OCI-LY1 (cell line): ENCODE measurements around the gene RFX4.

ENCODE experiments used
- H2AFZ ChIP-seq: fragments of 200-600 bp; sonication (generic), shearing (Covaris generic); 2 replicates; pipeline ENCODE4 v1.6.0; 2014; ENCODE audit warnings: antibody characterized with exemption, mild to moderate bottlenecking, low read length
- H3F3A ChIP-seq: fragments of 200-600 bp; sonication (generic), shearing (Covaris generic); 2 replicates; pipeline ENCODE4 v1.6.0; 2014; ENCODE audit warnings: mild to moderate bottlenecking, antibody characterized with exemption, low read length, moderate library complexity; ENCODE audit not compliant: insufficient read depth
- H3K27ac ChIP-seq: fragments of 200-600 bp; sonication (generic); 2 replicates; pipeline ENCODE4 v1.5.1; 2014; ENCODE audit warnings: low read length, mixed run types, mild to moderate bottlenecking, low read depth; ENCODE audit not compliant: poor library complexity, severe bottlenecking
- H3K27me3 ChIP-seq: fragments of 200-600 bp; sonication (generic); 2 replicates; pipeline ENCODE4 v1.6.0; 2014; ENCODE audit warnings: antibody characterized with exemption, mild to moderate bottlenecking, low read length, moderate library complexity; ENCODE audit not compliant: insufficient read depth
- H3K36me3 ChIP-seq: fragments of 200-600 bp; sonication (generic); 2 replicates; pipeline ENCODE4 v1.6.1; 2014; ENCODE audit warnings: mild to moderate bottlenecking, antibody characterized with exemption, low read length, moderate library complexity, mixed read lengths; ENCODE audit not compliant: insufficient read depth
- H3K4me1 ChIP-seq: fragments of 200-600 bp; sonication (generic); 2 replicates; pipeline ENCODE4 v1.5.1; 2014; ENCODE audit warnings: mild to moderate bottlenecking, low read length, moderate library complexity; ENCODE audit not compliant: insufficient read depth, severe bottlenecking
- H3K4me2 ChIP-seq: fragments of 200-600 bp; sonication (generic), shearing (Covaris generic); 2 replicates; pipeline ENCODE4 v1.6.1; 2014; ENCODE audit warnings: low read length
- H3K4me3 ChIP-seq: fragments of 200-600 bp; sonication (generic); 2 replicates; pipeline ENCODE4 v1.5.1; 2014; ENCODE audit warnings: low read length, low read depth, mild to moderate bottlenecking, mixed read lengths; ENCODE audit not compliant: poor library complexity, severe bottlenecking
- H3K79me2 ChIP-seq: fragments of 200-600 bp; shearing (Covaris generic); 2 replicates; pipeline ENCODE4 v1.6.1; 2016; ENCODE audit warnings: mixed run types, low read length, mixed read lengths; ENCODE audit not compliant: insufficient read depth
- H3K9ac ChIP-seq: fragments of 200-600 bp; sonication (generic), shearing (Covaris generic); 2 replicates; pipeline ENCODE4 v1.6.1; 2014; ENCODE audit warnings: mild to moderate bottlenecking, low read length, mixed read lengths
- H3K9me2 ChIP-seq: fragments of 200-600 bp; sonication (generic), shearing (Covaris generic); 2 replicates; pipeline ENCODE4 v1.6.1; 2014; ENCODE audit warnings: low read depth, mild to moderate bottlenecking, low read length, mixed read lengths
- H3K9me3 ChIP-seq: fragments of 200-600 bp; shearing (Covaris generic); 2 replicates; pipeline ENCODE4 v1.6.1; 2014; ENCODE audit warnings: low read length, mixed read lengths
- H4K20me1 ChIP-seq: fragments of 200-600 bp; sonication (generic), shearing (Covaris generic); 2 replicates; pipeline ENCODE4 v1.6.0; 2016; ENCODE audit warnings: mild to moderate bottlenecking, low read length; ENCODE audit not compliant: insufficient read depth
- EZH2 ChIP-seq: fragments of 200-600 bp; sonication (generic), shearing (Covaris generic); IDR thresholded peaks from 2 replicates; pipeline ENCODE4 v1.8.0; 2017; ENCODE audit warnings: borderline replicate concordance, mixed run types, mild to moderate bottlenecking, antibody characterized with exemption, low read length, moderate library complexity, mixed read lengths
- TF ChIP-seq, protein P1 (sequence below): fragments of 200-600 bp; sonication (generic), shearing (Covaris generic); IDR thresholded peaks from 2 replicates; pipeline ENCODE4 v1.5.1; 2017; ENCODE audit warnings: mild to moderate bottlenecking, antibody characterized with exemption, low read length, moderate library complexity, mixed read lengths

Gene RFX4

DNA sequence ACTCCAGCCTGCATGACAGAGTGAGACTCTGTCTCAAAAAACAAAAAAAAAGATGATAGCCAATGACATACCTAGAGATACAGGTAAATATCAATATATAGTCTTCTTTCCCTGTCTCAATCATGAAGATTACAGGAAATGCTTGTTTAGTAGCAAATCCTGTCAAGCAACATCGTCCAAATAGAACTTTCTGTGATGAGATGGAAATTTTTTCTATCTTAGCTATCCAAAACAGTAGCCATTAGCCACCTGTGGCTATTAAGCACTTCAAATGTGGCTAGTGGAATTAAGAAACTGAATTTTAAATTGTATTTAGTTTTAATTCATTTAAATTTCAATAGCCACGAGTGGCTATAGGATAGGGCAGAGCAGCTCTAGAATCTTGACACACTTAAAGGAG is 158.4 kb downstream of the RFX4 start:
- H3K4me3 ChIP-seq = no peak overlapping the region
- H3K4me2 ChIP-seq = no peak overlapping the region
- no peak overlapping the region for H3K27ac ChIP-seq
- no peak overlapping the region for H3K9ac ChIP-seq
- no peaks in the 10 kb centered on the region for H3K36me3 ChIP-seq
- no peak for TF ChIP-seq EZH2
- TF ChIP-seq, protein P1, sequence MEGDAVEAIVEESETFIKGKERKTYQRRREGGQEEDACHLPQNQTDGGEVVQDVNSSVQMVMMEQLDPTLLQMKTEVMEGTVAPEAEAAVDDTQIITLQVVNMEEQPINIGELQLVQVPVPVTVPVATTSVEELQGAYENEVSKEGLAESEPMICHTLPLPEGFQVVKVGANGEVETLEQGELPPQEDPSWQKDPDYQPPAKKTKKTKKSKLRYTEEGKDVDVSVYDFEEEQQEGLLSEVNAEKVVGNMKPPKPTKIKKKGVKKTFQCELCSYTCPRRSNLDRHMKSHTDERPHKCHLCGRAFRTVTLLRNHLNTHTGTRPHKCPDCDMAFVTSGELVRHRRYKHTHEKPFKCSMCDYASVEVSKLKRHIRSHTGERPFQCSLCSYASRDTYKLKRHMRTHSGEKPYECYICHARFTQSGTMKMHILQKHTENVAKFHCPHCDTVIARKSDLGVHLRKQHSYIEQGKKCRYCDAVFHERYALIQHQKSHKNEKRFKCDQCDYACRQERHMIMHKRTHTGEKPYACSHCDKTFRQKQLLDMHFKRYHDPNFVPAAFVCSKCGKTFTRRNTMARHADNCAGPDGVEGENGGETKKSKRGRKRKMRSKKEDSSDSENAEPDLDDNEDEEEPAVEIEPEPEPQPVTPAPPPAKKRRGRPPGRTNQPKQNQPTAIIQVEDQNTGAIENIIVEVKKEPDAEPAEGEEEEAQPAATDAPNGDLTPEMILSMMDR = no peak
- no peaks in the 10 kb centered on the region for H3K27me3 ChIP-seq
- H3K9me3 ChIP-seq = no peaks in the 10 kb centered on the region
- no peaks in the 10 kb centered on the region for H3K79me2 ChIP-seq
- H3K9me2 ChIP-seq = no peaks in the 10 kb centered on the region
- no peaks in the 10 kb centered on the region for H3K4me1 ChIP-seq
- H4K20me1 ChIP-seq = no peaks in the 10 kb centered on the region
- H2AFZ ChIP-seq = no peak overlapping the region
- no peaks in the 10 kb centered on the region for H3F3A ChIP-seq

DNA sequence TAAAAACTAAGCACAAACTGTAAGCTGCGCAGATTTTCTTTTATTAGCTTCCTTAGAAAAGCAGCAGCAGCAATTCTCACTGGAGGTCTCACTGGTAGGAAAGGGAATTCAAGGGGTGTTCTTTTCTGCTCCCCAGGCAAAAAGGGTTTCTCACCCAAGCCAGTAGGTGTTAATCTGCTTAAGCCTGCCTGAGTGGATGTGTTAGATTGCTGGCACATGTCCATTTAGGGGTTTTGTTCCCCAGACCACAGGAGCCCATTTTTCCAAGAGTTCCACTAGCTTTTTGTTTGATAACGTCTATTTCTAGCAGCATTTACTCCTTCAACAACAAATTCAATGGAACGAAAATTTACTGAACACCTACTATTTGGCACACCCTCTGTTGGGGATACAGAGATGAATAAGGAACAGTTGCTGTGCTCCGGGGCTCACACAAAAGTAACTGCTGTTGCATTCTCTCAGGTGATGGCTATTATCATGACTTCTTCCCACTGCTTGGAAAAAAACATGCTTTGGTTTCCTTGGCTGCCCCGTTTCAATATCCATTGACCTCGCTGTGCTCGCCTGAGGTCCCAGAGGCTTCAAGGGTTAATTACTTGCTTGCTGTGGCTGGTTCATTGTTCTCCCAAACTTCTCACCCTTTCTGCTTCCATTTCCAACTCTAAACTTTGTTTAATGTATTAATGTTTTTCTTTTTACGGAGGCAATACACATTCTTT is 160.6 kb downstream of the RFX4 start:
- peaks cover 7% of the 10 kb centered on the region for H3K4me1 ChIP-seq
- H3F3A ChIP-seq = no peaks in the 10 kb centered on the region
- no peaks in the 10 kb centered on the region for H4K20me1 ChIP-seq
- no peaks in the 10 kb centered on the region for H3K79me2 ChIP-seq
- no peak for TF ChIP-seq EZH2
- TF ChIP-seq, protein P1 = no peak
- H2AFZ ChIP-seq = no peak overlapping the region
- H3K9me3 ChIP-seq = no peaks in the 10 kb centered on the region
- H3K4me3 ChIP-seq = no peak overlapping the region
- no peaks in the 10 kb centered on the region for H3K36me3 ChIP-seq
- H3K9ac ChIP-seq = no peak overlapping the region
- H3K27me3 ChIP-seq = no peaks in the 10 kb centered on the region
- H3K9me2 ChIP-seq = no peaks in the 10 kb centered on the region
- H3K4me2 ChIP-seq = no peak overlapping the region
- no peak overlapping the region for H3K27ac ChIP-seq

DNA sequence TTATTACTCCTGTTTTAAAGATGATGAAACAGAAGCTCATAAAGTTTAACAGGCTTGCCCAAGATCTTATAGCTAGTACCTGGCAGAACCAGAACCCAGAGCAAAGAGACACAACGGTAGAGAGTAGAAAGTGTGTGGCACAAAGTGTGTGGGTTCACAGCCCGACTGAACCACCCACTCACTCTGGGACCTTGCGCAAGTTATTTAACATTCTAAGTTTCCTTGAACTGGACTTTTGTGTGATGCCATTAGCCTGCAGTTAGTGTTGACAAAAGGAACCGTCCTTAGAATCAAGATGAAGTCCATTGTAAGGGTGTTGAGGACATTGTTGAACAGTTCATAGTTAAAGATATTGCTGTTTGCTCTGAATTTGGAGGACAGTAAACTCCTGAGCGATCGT is 161.8 kb downstream of the RFX4 start:
- Histone ChIP-seq H3K4me3 (no peak overlapping the region), H3K79me2 (no peaks in the 10 kb centered on the region), H3K36me3 (no peaks in the 10 kb centered on the region), H3K4me2 (no peak overlapping the region), H4K20me1 (no peaks in the 10 kb centered on the region), H3K9ac (no peak overlapping the region), H3K27ac (no peak overlapping the region), H3K4me1 (peaks cover 8% of the 10 kb centered on the region), H3K9me3 (no peaks in the 10 kb centered on the region), H3K9me2 (no peaks in the 10 kb centered on the region), H2AFZ (no peak overlapping the region), H3K27me3 (no peaks in the 10 kb centered on the region), H3F3A (no peaks in the 10 kb centered on the region)
- TF ChIP-seq, protein P1 = no peak
- TF ChIP-seq EZH2 = no peak
